GM18520 (cell line): ENCODE measurements around the gene USP8.

ENCODE experiments used
- ATAC-seq: cut with Tn5 transposase; IDR thresholded peaks from one replicate; pipeline ENCODE4 v1.9.1; 2021; ENCODE audit not compliant: unreplicated experiment

Gene USP8

GRCh38 chr15:50531766-50532165, 107.6 kb downstream of the USP8 start:
- no peak for ATAC-seq

- no peak for ATAC-seq
These were observed 118.6 kb downstream of the USP8 start for GRCh38 chr15:50542887-50543210.

GRCh38 chr15:50543556-50543955, 119.4 kb downstream of the USP8 start:
- ATAC-seq, result no peak

GRCh38 chr15:50544368-50544767, 120.2 kb downstream of the USP8 start:
- ATAC-seq, result no peak

- no peak for ATAC-seq
These were observed 122.4 kb downstream of the USP8 start, which contains the start of gene USP50 for GRCh38 chr15:50546566-50546965. TSS of gene USP50 (minus strand) at chr15:50546666. CDS start at chr15:50546525, 141 bp downstream.

GRCh38 chr15:50549326-50549725, 125.1 kb downstream of the USP8 start:
- ATAC-seq, result no peak

- ATAC-seq, result no peak
These were observed 128.0 kb downstream of the USP8 start for GRCh38 chr15:50552238-50552637.

GRCh38 chr15:50556642-50557371, 132.6 kb downstream of the USP8 start:
- no peak for ATAC-seq

- ATAC-seq, result no peak
These were observed 133.8 kb downstream of the USP8 start for GRCh38 chr15:50558012-50558411.

GRCh38 chr15:50562735-50563640, 138.8 kb downstream of the USP8 start:
- ATAC-seq, result no peak

- ATAC-seq, result no peak
These were observed 139.6 kb downstream of the USP8 start for GRCh38 chr15:50563756-50564155.
